GM19397 (cell line): ENCODE measurements around the gene AIMP1.

Source experiments
- ATAC-seq: cut with Tn5 transposase; IDR thresholded peaks from one replicate; pipeline ENCODE4 v1.9.1; 2021; ENCODE audit warnings: mild to moderate bottlenecking, moderate library complexity; ENCODE audit not compliant: unreplicated experiment

The AIMP1 gene

DNA sequence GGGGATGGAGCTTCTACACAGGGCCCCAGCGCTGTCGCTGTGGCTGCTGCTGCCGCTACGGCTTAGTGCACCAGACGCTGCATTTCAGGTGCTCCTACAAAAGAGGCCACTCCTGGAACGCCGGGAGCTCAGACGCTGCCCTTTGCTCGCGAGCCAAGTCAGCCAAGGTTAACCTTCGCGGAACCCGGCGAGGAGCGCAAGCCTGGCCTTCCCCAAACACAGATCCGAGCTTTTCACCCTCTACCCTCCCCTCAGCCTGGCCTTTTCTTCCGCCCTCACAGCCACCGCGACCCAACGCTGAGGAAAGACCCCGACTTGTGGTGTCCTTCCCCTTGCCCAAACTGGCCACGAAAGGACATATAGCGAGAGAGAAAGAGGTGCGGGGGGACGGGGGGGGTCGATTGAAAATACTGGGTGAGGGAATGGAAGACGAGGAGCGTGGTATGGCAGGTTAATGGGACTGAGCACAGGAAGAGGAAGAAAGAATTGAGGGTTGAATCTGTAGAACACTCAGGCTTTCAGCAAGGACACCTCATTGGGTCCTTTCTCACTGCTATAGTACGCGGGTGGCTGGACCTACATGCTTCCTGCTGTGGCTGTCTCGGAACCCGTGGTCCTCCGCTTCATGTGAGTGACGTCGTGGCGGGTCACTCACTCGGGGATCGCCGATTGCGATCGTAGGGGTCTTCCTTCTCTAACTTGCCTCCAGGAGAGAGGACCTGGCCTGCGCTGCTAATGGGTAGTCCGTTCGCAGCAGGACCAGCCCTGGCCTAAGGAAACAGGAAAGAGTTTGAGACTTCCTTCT lies at the start of gene AIMP1, which contains the start of gene TBCK:
Gene AIMP1, plus strand, starts transcription at position 583 of the 805 bp plus-strand sequence. CDS start 8,460 bp downstream, outside the sequence.
Gene TBCK, minus strand, starts transcription at position 242 of the 805 bp plus-strand sequence. CDS start 7,249 bp downstream, outside the sequence.
- ATAC-seq = peak; percentile 88

GRCh38 chr4:106268786-106269185 lies 47.6 kb upstream of the AIMP1 start:
- no peak for ATAC-seq

DNA sequence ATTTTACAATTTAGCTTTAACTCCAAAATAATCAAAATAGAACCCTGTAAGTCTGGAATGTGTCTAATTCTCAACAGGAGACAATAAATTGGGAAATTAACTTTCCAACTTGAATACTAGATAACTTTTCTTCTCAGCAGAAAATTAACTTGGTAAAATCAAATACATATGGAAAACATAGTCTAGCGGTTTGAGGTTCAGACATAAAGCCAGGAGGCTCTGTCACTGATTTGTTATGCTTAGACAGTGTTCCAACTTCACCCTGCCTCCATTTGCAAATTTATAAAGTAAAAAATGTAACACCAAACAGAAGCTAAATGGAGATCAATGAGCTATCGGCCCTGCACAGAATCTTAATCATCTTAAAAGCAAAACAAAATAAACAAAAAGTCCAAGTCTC lies 46.6 kb upstream of the AIMP1 start:
- no peak for ATAC-seq

GRCh38 chr4:106270736-106271135 lies 45.6 kb upstream of the AIMP1 start:
- ATAC-seq = no peak

- ATAC-seq = no peak
These were observed 42.5 kb upstream of the AIMP1 start for GRCh38 chr4:106273831-106274230.

DNA sequence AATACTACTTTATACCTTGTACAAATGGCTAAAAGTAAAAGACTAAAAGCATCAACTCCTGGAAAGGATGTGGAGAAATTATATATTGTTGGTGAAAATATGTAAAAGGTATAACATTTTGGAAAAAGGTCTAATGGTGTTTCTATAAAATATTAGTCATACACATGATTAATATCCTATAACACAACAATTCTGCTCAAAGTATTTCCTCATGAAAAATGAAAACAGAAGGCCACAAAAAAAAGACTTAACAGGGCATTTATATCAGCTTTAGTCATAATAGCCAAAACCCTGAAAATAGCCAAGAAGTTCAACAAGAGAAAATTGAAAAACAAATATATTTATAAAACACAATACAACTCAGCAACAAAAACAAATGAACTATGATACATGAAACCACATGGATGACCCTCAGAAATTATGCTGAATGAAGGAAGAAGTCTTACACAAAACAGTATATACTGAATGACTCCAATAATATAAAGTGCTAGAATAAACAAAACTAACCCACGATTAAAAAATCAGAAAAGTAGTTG lies 39.1 kb upstream of the AIMP1 start:
- ATAC-seq = no peak

GRCh38 chr4:106284227-106284626 lies 32.1 kb upstream of the AIMP1 start:
- no peak for ATAC-seq

DNA sequence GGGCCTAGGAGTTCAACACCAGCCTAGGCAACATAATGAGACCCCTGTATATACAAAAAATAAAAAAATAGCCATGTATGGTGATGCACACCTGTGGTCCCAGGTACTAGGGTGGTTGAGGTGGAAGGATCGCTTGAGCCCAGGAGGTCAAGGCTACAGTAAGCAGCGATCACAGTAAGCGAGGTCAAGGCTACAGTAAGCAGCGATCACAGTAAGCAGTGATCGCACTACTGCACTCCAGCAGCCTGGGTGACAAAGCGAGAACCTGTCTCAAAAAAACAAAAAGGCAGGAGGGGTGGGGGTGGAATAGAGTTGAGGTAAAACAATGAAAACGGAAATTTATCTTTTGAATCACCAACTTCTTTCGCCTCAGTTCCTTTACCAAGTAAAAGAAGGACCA lies 29.7 kb upstream of the AIMP1 start:
- ATAC-seq = no peak

- ATAC-seq = no peak
These were observed 28.9 kb upstream of the AIMP1 start for GRCh38 chr4:106287353-106287969.

GRCh38 chr4:106289737-106290136 lies 26.6 kb upstream of the AIMP1 start:
- ATAC-seq = no peak

GRCh38 chr4:106291678-106292077 lies 24.7 kb upstream of the AIMP1 start:
- no peak for ATAC-seq

DNA sequence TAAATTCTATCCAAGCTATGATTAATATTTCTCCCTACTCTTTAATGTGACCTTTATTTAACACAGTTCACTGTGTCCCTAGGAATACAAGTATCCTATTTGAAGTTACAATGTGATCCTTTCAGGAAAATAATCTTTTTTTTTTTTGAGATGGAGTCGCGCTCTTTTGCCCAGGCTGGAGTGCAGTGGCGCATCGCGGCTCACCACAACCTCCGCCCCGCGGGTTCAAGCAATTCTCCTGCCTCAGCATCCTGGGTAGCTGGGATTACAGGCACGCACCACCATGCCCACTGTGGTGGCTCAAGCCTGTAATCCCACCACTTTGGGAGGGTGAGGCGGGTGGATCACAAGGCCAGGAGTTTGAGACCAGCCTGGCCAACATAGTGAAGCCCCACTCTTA lies 22.3 kb upstream of the AIMP1 start:
- no peak for ATAC-seq

- ATAC-seq = no peak
These were observed 18.9 kb upstream of the AIMP1 start for GRCh38 chr4:106297245-106298035.

GRCh38 chr4:106299977-106300376 lies 16.4 kb upstream of the AIMP1 start:
- ATAC-seq = no peak

DNA sequence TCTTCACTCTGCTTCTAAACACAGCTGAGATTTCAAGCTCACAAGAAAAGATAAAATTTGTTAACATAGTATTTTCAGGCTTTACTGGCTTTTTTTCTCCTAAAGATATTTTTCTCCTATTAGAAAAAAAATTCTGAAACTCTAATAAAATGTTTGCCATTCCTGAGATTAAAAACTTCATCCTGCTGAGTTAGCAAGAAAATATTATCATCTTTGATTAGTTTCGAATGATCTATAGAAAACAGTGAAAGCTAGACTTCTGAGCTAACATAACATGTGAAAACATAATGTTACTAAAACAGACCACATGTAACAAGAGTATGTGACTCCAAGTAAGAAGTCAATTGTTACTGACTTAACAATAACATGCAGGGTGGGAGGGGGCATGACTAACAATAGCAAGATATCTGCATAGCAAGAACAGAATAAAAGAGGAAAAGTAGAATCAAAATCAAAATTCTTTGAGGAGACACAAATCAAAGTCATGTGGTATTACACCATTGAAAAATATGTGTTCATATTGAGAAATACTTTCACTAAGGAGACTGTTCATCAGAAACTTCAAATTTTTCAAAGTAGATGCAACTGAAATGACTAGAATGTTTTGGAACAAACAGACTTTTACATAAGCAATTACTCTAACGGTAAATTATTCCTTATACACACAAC lies 14.8 kb upstream of the AIMP1 start:
- ATAC-seq = no peak

- no peak for ATAC-seq
These were observed 14.3 kb upstream of the AIMP1 start for GRCh38 chr4:106302062-106302438.

GRCh38 chr4:106303548-106304281 lies 12.6 kb upstream of the AIMP1 start:
- ATAC-seq = no peak

DNA sequence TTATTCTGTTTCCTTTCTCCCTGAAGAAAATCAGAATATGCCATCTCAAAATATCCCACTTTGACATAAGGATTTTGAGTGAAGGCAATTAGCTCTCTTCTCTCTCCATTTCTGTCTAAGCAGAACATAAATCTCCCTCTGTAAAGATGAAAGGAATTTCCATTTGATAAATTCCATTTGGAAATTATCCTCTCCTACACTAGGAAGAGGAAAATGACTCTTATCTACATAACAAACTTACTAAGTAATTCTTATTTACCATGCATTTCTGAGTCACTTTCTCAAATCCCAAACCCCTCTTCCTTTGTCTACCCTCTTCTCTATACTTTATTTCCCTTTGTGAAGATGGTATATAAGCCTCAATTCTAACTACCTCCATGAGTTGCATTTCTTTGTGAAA lies 11.7 kb upstream of the AIMP1 start:
- ATAC-seq = no peak

- no peak for ATAC-seq
These were observed 10.8 kb upstream of the AIMP1 start for GRCh38 chr4:106305435-106306055.

DNA sequence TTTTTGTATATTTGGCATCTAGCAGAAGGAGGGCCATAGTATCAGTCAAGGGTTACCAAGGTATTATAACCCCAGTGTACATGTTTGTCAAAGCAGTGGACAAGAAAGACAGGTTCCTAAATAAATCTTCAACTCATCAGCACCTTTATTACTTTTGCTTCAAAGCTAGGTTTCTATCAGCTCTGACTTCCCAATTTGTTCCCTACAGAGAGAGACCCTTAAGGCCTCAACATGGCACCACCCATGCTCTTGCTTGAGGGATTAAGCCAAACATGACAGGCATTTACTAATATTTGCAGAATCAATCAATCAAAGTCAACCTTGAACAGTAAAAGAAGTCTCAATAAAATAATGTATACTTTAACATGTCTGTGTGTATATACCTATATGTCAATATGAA lies 9.8 kb upstream of the AIMP1 start:
- no peak for ATAC-seq
